Gastrocnemius medialis (tissue), 4 donors: ENCODE results near the gene SYPL2.

ENCODE experiments used
- CTCF ChIP-seq, 5 experiments: fragments of 450-650 bp in 3 of 5; fragments of 200-600 bp in 2 of 5; sonication (generic) in 2 of 5; IDR thresholded peaks in 4 of 5; conservative IDR thresholded peaks in 1 of 5; 1 replicate in 4 of 5; 2 replicates in 1 of 5; pipeline ENCODE4 v1.5.1; 2016 to 2019; ENCODE audit warnings: antibody characterized with exemption in 5 of 5, mild to moderate bottlenecking in 3 of 5, moderate library complexity in 3 of 5
- POLR2A ChIP-seq, 2 donors: fragments of 450-650 bp; IDR thresholded peaks; one replicate each; pipeline ENCODE4 v1.6.1; 2017; ENCODE audit warnings: antibody characterized with exemption in 2 of 2, mild to moderate bottlenecking in 2 of 2, moderate library complexity in 2 of 2

- TF ChIP-seq CTCF (IDR thresholded peaks at IDR 0.05 in 4 of 5, conservative IDR thresholded peaks at IDR 0.05 in 1 of 5), result peak; percentile 44 to 71 (median 63)
- no peak for TF ChIP-seq POLR2A (IDR thresholded peaks at IDR 0.05)
Measured at GRCh38 chr1:109498161-109498801, 31.9 kb downstream of the SYPL2 start.
